SK-N-SH treated with all-trans-retinoic acid at 6 μM for 48 hours (cell line): Measurements from ENCODE around the gene KBTBD3.

ENCODE experiments used
- ATAC-seq: fragments of 200-7000 bp; cut with Tn5 transposase; 3 replicates; pipeline ENCODE4 v1.9.1; 2020; ENCODE audit warnings: mild to moderate bottlenecking, moderate library complexity
- BACH2 ChIP-seq: fragments of 250-450 bp; sonication (Bioruptor Pico); IDR thresholded peaks from 2 replicates; pipeline ENCODE4 v1.9.0; 2021; ENCODE audit warnings: mild to moderate bottlenecking, borderline replicate concordance
- CREB5 ChIP-seq: fragments of 250-450 bp; sonication (Bioruptor Pico); IDR thresholded peaks from 2 replicates; pipeline ENCODE4 v1.5.1; 2020; ENCODE audit warnings: low read depth, mild to moderate bottlenecking, moderate library complexity
- CSDC2 ChIP-seq: fragments of 250-450 bp; sonication (Bioruptor Pico); IDR thresholded peaks from 2 replicates; pipeline ENCODE4 v1.5.0; 2020; ENCODE audit warnings: mild to moderate bottlenecking, moderate library complexity
- CSRNP3 ChIP-seq: fragments of 250-450 bp; sonication (Bioruptor Pico); IDR thresholded peaks from 2 replicates; pipeline ENCODE4 v1.5.1; 2021; ENCODE audit warnings: mild to moderate bottlenecking, moderate library complexity
- ESRRG ChIP-seq: fragments of 250-450 bp; sonication (Bioruptor Pico); IDR thresholded peaks from 2 replicates; pipeline ENCODE4 v1.6.1; 2021; ENCODE audit warnings: mild to moderate bottlenecking
- ISL1 ChIP-seq: fragments of 250-450 bp; sonication (Bioruptor Pico); IDR thresholded peaks from 2 replicates; pipeline ENCODE4 v2.1.2; 2022; ENCODE audit warnings: mild to moderate bottlenecking, moderate library complexity
- OSR1 ChIP-seq: fragments of 250-450 bp; sonication (Bioruptor Pico); IDR thresholded peaks from 2 replicates; pipeline ENCODE4 v1.8.0; 2022; ENCODE audit warnings: moderate library complexity, mild to moderate bottlenecking, inconsistent platforms
- PATZ1 ChIP-seq: fragments of 250-450 bp; sonication (Bioruptor Pico); IDR thresholded peaks from 2 replicates; pipeline ENCODE4 v1.8.0; 2020; ENCODE audit warnings: mild to moderate bottlenecking, moderate library complexity, borderline replicate concordance
- PPARA ChIP-seq: fragments of 250-450 bp; sonication (Bioruptor Pico); IDR thresholded peaks from 2 replicates; pipeline ENCODE4 v1.5.0; 2020; ENCODE audit warnings: mild to moderate bottlenecking, borderline replicate concordance
- RARB ChIP-seq: fragments of 250-450 bp; sonication (Bioruptor Pico); IDR thresholded peaks from 2 replicates; pipeline ENCODE4 v1.8.0; 2021; ENCODE audit warnings: mild to moderate bottlenecking, moderate library complexity
- SNAI2 ChIP-seq: fragments of 250-450 bp; sonication (Bioruptor Pico); IDR thresholded peaks from 2 replicates; pipeline ENCODE4 v1.5.0; 2020; ENCODE audit warnings: mild to moderate bottlenecking, moderate library complexity
- TOX ChIP-seq: fragments of 250-450 bp; sonication (Bioruptor Pico); IDR thresholded peaks from 2 replicates; pipeline ENCODE4 v1.8.0; 2021; ENCODE audit warnings: mild to moderate bottlenecking, moderate library complexity, borderline replicate concordance
- TSHZ2 ChIP-seq: fragments of 250-450 bp; sonication (Bioruptor Pico); IDR thresholded peaks from 2 replicates; pipeline ENCODE4 v1.5.0; 2020; ENCODE audit warnings: mild to moderate bottlenecking, moderate library complexity
- ZC3H10 ChIP-seq: fragments of 250-450 bp; sonication (Bioruptor Pico); IDR thresholded peaks from 2 replicates; pipeline ENCODE4 v1.5.1; 2021; ENCODE audit warnings: mild to moderate bottlenecking, moderate library complexity
- ZFP3 ChIP-seq: fragments of 250-450 bp; sonication (Bioruptor Pico); IDR thresholded peaks from 2 replicates; pipeline ENCODE4 v1.5.0; 2020; ENCODE audit warnings: mild to moderate bottlenecking, moderate library complexity
- ZFP30 ChIP-seq: fragments of 450-650 bp; formaldehyde crosslinking; IDR thresholded peaks from 2 replicates; pipeline ENCODE4 v1.5.0; 2022; ENCODE audit warnings: mild to moderate bottlenecking, moderate library complexity
- ZNF8 ChIP-seq: fragments of 450-650 bp; formaldehyde crosslinking; IDR thresholded peaks from 2 replicates; pipeline ENCODE4 v1.5.0; 2020; ENCODE audit warnings: mild to moderate bottlenecking, moderate library complexity

The KBTBD3 gene

GRCh38 chr11:106091480-106092123, 14.5 kb upstream of the KBTBD3 start:
- TF ChIP-seq SNAI2 (no peak), ZFP30 (CRISPR knock-in tag) (no peak), ESRRG (CRISPR knock-in tag) (no peak), BACH2 (CRISPR knock-in tag) (no peak), PATZ1 (CRISPR knock-in tag) (no peak), ISL1 (CRISPR knock-in tag) (no peak), ZC3H10 (CRISPR knock-in tag) (no peak), ZFP3 (CRISPR knock-in tag) (no peak)
- peak; percentile 89 for ATAC-seq

GRCh38 chr11:106088896-106089295, 11.7 kb upstream of the KBTBD3 start:
- ATAC-seq: no peak

GRCh38 chr11:106087815-106088435, 10.8 kb upstream of the KBTBD3 start:
- peak; percentile 81 for ATAC-seq
- TF ChIP-seq CREB5: no peak
- no peak for TF ChIP-seq CSDC2 (CRISPR knock-in tag)
- TF ChIP-seq TOX (CRISPR knock-in tag): no peak
- no peak for TF ChIP-seq OSR1 (CRISPR knock-in tag)

More at GRCh38 chr11:106088896-106089295, 11.7 kb upstream of the KBTBD3 start:
- no peak for TF ChIP-seq PATZ1 (CRISPR knock-in tag)
- no peak for TF ChIP-seq CREB5
- no peak for TF ChIP-seq PPARA (CRISPR knock-in tag)
- no peak for TF ChIP-seq RARB (CRISPR knock-in tag)
- TF ChIP-seq CSRNP3 (CRISPR knock-in tag): no peak
- no peak for TF ChIP-seq SNAI2
- TF ChIP-seq BACH2 (CRISPR knock-in tag): no peak
- TF ChIP-seq, all 23 proteins: peak for 0

- TF ChIP-seq OSR1 (CRISPR knock-in tag) (no peak), ZFP30 (CRISPR knock-in tag) (no peak)
Observed at GRCh38 chr11:106086850-106087249, 9.7 kb upstream of the KBTBD3 start.

GRCh38 chr11:106086135-106086534, 9.0 kb upstream of the KBTBD3 start:
- no peak for ATAC-seq
- TF ChIP-seq SNAI2 (no peak), RARB (CRISPR knock-in tag) (no peak), CSDC2 (CRISPR knock-in tag) (no peak), BACH2 (CRISPR knock-in tag) (no peak), ZFP30 (CRISPR knock-in tag) (no peak), ISL1 (CRISPR knock-in tag) (no peak), CSRNP3 (CRISPR knock-in tag) (no peak), ZNF8 (CRISPR knock-in tag) (no peak), PATZ1 (CRISPR knock-in tag) (no peak), TSHZ2 (CRISPR knock-in tag) (no peak)

More at GRCh38 chr11:106086850-106087249, 9.7 kb upstream of the KBTBD3 start:
- ATAC-seq: peak; percentile 22; the same call in 2 of the 3 replicates
